GM19463 (cell line): ENCODE measurements around the gene ZBTB4.

Experiments
- ATAC-seq: cut with Tn5 transposase; IDR thresholded peaks from one replicate; pipeline ENCODE4 v1.9.1; 2021; ENCODE audit warnings: mild to moderate bottlenecking, moderate library complexity; ENCODE audit not compliant: unreplicated experiment

ZBTB4 gene

DNA sequence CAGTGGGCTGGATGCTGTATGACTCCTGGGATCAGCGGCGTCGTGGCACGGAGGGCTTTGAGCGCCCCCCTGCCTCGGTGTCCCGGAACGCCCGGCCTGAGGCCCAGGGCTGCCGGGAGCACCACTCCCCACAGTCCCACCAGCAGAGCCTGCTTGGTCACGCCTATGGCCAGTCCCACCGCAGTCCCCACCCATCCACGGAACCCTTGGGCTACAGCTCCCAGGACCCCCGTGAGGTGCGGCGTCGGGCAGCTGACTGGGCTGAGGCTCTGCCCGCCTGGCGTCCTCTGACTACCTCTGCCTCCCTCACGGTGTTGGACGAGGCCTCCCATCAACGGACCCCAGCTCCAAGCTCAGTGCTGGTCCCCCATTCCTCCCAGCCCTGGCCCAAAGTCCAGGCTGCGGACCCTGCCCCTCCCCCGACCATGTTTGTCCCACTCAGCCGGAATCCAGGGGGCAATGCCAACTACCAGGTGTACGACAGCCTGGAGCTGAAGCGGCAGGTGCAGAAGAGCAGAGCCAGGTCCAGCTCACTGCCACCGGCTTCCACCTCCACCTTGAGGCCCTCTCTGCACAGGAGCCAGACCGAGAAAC is 52.4 kb downstream of the ZBTB4 start:
- no peak for ATAC-seq

- no peak for ATAC-seq
These were observed 53.1 kb downstream of the ZBTB4 start for GRCh38 chr17:7426203-7426863.

GRCh38 chr17:7425756-7426155 is 53.7 kb downstream of the ZBTB4 start:
- no peak for ATAC-seq

GRCh38 chr17:7425316-7425715 is 54.1 kb downstream of the ZBTB4 start, which contains the start of gene SPEM2:
Gene SPEM2, plus strand, starts transcription at chr17:7425616. Its CDS starts 73 bp downstream, at chr17:7425689.
- ATAC-seq: no peak

GRCh38 chr17:7423679-7424078 is 55.8 kb downstream of the ZBTB4 start:
- ATAC-seq: no peak

DNA sequence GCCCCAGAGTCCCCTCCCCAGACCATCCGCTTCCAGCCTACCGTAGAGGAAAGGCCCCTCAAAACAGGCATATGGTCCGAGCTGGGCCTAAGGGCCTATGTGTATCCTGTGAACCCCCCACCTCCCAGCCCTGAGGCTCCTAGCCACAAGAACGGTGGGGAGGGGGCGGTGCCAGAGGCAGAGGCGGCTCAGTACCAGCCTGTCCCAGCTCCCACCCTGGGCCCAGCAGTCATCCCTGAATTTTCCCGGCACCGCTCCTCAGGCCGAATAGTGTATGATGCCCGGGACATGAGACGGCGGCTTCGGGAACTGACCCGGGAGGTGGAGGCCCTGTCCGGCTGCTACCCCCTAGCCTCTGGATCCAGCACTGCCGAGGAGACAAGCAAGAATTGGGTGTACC is 58.2 kb downstream of the ZBTB4 start:
- ATAC-seq: no peak

DNA sequence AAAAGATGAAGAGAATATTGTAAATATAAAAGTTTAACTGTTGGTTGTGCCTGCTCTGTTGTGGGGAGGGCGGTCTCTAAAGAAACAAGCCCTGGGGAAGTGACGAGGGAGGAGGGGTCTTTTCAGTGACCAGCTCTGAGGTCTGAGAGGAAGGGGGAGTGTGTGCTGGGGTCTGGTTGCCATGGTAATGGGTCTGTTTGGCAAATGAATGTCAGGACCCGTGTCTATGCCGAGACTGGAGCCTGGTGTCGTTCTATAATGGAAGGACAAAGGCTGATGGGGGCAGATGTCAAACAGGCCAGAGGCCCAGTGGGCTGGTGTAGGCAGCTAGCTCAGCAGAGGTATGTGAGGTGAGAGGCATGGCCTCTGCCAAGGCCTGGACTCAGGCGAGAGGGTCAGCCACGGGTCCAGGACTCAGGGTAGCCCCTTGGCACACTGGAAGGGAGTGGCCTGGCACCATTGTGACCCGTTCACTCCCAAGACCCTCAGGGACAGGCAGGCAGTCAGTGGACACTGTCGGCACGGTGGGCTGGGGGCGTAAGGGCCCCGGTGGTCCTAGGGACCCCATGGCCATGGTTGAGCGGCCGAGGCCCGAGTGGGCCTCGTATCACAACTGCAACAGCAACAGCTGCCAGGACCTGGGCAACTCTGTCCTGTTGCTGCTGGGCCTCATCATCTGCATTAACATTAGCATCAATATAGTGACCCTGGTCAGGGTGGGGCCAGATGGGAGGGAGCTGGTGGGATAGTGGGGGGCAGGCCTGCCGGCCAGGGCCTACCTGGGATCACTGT is 59.4 kb downstream of the ZBTB4 start, which contains the start of gene SPEM1:
Gene SPEM1 (plus strand): TSS at position 506 of the 792 bp plus-strand sequence. CDS start 61 bp downstream, at position 567.
- ATAC-seq: no peak

DNA sequence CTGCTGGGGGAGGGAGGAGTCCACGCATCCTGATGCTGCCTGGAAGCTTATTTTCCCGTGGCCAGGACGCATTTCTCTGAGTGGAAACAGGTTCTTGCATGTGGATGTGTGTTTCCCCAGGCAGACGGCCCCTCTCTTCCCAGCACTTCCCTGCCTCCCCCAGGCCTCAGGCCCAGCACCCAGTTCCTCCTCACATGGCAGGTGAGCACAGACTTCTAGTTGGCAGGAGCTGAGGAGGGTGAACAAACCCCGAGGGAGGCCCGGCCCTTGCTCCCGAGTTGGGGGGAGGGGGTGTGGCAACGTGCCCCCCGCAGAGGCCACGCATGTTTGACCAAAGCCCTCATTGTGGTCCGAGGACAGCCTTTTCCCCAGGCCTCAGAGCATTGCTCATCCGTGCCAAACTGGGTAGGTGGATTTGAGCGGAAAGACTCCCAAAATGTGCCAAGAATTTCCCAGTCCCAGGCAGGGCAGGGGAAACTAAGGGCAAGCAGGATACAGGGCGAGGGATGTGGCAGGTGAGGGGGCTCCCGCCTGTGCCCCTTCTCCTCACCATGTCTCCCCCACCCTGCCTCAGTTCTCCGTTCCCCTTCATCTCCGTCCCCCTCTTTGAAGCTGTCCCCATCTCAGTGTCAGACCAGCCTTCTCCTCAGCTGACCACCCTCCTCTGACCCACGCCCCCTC is 60.8 kb downstream of the ZBTB4 start:
- no peak for ATAC-seq

GRCh38 chr17:7417056-7417655 is 62.3 kb downstream of the ZBTB4 start:
- no peak for ATAC-seq

- ATAC-seq: no peak
These were observed 63.1 kb downstream of the ZBTB4 start for GRCh38 chr17:7416323-7416722.

- ATAC-seq: no peak
These were observed 63.6 kb downstream of the ZBTB4 start for GRCh38 chr17:7415784-7416183.

- ATAC-seq: no peak
These were observed 64.6 kb downstream of the ZBTB4 start for GRCh38 chr17:7414837-7415236.

DNA sequence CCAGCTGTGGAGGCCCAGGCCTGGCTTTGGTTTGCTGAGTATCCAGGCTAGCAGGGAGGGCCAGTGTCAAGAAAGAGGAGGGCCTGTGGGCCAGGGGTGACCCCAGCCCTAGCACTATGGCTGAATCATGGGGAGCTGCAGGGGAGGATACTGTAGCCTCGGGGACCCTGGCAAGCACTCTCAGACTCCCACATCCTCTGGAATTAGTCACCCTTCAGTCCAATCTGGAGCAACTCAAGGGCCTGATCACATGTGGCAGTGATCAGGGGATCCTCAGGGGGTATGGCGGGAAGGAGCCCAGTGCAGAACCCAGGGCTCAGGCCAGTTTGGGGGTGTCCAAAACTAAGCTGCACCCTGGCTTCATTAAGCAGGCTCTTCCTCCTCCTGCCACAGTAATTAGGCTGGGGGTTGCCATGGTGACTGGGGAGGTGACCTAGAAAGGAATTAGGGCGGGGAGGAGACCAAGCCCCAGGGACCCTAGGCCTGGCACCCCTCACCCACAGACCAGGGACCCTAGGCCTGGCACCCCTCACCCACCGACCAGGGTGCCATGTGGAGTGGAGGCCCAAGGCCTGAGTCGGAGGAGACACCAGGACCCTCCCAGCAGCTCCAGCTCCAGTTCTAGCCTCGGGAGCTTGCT is 66.0 kb downstream of the ZBTB4 start:
- no peak for ATAC-seq

- ATAC-seq: no peak
These were observed 68.0 kb downstream of the ZBTB4 start for GRCh38 chr17:7411427-7411750.

DNA sequence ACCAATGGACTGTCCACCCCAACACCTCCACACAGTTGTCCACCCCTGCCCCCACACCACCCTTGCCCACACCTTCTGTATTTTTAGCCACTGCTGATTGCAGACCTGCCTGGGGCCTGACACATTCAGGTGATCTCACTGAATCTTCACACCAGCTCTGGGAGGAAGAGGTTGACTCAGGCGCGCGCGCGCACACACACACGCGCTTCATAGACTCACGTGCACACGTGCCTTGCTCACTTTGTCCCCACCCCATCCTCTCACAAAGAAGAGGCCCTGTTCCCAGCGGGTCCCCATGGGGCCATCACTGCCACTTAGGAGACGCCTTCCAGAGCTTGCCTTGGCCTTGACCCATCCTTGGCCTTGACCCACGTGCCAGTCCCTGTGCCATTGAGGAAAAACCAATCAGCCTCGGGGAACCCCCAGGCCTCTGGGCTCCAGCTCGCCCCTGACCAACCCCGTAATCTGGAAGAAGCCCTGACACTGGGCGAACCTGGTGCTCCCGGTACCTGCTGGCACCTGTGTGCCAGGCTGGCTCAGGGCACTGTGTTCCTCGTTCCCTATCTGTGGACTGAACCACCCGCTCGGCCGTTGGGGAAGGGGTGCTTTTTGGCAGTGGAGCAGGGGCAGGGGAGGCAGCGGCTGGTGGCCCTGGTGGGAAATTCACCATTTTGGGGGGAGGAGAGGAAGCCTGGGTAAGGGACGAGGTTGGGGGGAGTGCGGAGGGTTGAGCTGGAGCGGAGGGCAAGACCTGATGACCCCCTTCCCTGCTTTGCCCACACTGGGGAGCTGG is 68.6 kb downstream of the ZBTB4 start:
- no peak for ATAC-seq

GRCh38 chr17:7409716-7410115 is 69.7 kb downstream of the ZBTB4 start:
- no peak for ATAC-seq
